SK-N-SH (cell line): Measurements from ENCODE around the gene EBF3.

Experiments
- CHD2 ChIP-seq: fragments of 150-350 bp; IDR thresholded peaks from 2 replicates; pipeline ENCODE4 v1.6.1; 2018; ENCODE audit warnings: low read length; ENCODE audit not compliant: partially characterized antibody
- EP300 ChIP-seq, 2 experiments: IDR thresholded peaks; 2 replicates each; pipeline versions ENCODE4 v1.4.0 to v1.6.1; 2012; ENCODE audit warnings: borderline replicate concordance in 1 of 2, low read depth in 1 of 2, low read length in 1 of 2
- MXI1 ChIP-seq: IDR thresholded peaks from 2 replicates; pipeline ENCODE4 v1.6.1; 2012; ENCODE audit warnings: mild to moderate bottlenecking, low read depth, low read length, improper control_type of control experiment
- NFIC ChIP-seq: IDR thresholded peaks from 2 replicates; pipeline ENCODE4 v1.4.0; 2012; ENCODE audit warnings: borderline replicate concordance
- POLR2AphosphoS5 ChIP-seq: IDR thresholded peaks from 2 replicates; pipeline ENCODE4 v1.6.1; 2012; ENCODE audit warnings: low read depth, low read length
- RFX5 ChIP-seq: IDR thresholded peaks from 2 replicates; pipeline ENCODE4 v1.6.1; 2012; ENCODE audit warnings: mild to moderate bottlenecking, improper control_type of control experiment, low read length
- RXRA ChIP-seq: IDR thresholded peaks from 2 replicates; pipeline ENCODE4 v1.4.0; 2012; ENCODE audit warnings: low read depth, mild to moderate bottlenecking, borderline replicate concordance
- SIN3A ChIP-seq: IDR thresholded peaks from 2 replicates; pipeline ENCODE4 v1.6.1; 2012; ENCODE audit warnings: low read depth, mild to moderate bottlenecking, low read length, moderate library complexity, borderline replicate concordance
- TF ChIP-seq, protein P1 (sequence below): IDR thresholded peaks from 2 replicates; pipeline ENCODE4 v1.4.0; 2012; ENCODE audit warnings: low read depth, borderline replicate concordance
- TF ChIP-seq, protein P2 (sequence below): IDR thresholded peaks from 2 replicates; pipeline ENCODE4 v1.6.1; 2012; ENCODE audit warnings: mild to moderate bottlenecking, low read depth, low read length, moderate library complexity

DNA sequence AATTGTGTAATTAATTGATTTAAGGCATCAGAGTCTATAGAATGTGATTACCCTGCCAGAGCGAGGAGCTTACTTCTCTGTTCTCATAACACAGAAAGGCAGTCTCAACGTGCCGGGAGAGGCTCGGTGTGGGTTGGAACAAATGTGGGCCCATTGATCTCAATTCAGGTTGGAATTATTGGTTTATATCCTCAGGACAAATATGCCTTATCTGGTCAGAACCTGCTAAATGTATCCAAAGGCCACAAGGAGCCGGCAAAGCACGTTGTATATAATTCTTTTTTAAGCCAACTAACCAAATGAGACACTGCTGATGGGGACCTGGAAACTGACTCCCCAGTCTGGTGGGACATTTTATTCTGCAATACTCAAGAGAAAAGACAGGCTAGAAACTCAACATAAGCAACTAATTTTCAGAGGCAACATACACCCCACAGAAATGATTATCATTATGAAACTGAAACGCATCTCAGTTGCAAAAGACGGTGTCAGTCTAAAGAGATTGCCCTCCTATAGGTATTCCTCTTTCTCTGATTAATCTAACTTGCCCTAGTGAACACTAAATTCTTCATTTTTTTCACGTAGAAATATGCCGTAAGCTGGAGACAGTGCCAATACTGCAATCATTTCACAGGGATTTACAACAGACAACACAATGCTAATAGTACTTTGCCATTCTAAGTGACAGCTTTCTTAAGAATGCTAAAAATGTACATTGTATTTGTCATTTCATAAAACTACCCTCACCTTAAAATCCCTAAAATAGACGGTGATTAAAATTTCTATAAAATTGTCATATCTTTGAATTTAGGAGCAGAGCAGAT lies 9.4 kb downstream of the EBF3 start:
- no peak for TF ChIP-seq NFIC
- TF ChIP-seq EP300 (IDR thresholded peaks at IDR 0.05; ENCODE audit: borderline replicate concordance in 1 of 2, low read depth in 1 of 2, low read length in 1 of 2) = no peak
- TF ChIP-seq MXI1 = no peak
- TF ChIP-seq CHD2 = no peak
- no peak for TF ChIP-seq SIN3A
- TF ChIP-seq, protein P1, sequence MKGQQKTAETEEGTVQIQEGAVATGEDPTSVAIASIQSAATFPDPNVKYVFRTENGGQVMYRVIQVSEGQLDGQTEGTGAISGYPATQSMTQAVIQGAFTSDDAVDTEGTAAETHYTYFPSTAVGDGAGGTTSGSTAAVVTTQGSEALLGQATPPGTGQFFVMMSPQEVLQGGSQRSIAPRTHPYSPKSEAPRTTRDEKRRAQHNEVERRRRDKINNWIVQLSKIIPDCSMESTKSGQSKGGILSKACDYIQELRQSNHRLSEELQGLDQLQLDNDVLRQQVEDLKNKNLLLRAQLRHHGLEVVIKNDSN = no peak
- no peak for TF ChIP-seq POLR2AphosphoS5
- no peak for TF ChIP-seq RXRA
- no peak for TF ChIP-seq RFX5
- TF ChIP-seq, protein P2, sequence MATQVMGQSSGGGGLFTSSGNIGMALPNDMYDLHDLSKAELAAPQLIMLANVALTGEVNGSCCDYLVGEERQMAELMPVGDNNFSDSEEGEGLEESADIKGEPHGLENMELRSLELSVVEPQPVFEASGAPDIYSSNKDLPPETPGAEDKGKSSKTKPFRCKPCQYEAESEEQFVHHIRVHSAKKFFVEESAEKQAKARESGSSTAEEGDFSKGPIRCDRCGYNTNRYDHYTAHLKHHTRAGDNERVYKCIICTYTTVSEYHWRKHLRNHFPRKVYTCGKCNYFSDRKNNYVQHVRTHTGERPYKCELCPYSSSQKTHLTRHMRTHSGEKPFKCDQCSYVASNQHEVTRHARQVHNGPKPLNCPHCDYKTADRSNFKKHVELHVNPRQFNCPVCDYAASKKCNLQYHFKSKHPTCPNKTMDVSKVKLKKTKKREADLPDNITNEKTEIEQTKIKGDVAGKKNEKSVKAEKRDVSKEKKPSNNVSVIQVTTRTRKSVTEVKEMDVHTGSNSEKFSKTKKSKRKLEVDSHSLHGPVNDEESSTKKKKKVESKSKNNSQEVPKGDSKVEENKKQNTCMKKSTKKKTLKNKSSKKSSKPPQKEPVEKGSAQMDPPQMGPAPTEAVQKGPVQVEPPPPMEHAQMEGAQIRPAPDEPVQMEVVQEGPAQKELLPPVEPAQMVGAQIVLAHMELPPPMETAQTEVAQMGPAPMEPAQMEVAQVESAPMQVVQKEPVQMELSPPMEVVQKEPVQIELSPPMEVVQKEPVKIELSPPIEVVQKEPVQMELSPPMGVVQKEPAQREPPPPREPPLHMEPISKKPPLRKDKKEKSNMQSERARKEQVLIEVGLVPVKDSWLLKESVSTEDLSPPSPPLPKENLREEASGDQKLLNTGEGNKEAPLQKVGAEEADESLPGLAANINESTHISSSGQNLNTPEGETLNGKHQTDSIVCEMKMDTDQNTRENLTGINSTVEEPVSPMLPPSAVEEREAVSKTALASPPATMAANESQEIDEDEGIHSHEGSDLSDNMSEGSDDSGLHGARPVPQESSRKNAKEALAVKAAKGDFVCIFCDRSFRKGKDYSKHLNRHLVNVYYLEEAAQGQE = no peak
